Measurements from ENCODE around the gene PPIL1.

- TF ChIP-seq EZH2 (optimal IDR thresholded peaks at IDR 0.05; ENCODE audit: low read depth, low read length), result no peak
- no peak for TF ChIP-seq CTCF (IDR thresholded peaks at IDR 0.05; ENCODE audit: low read length)
These were observed 61.1 kb downstream of the PPIL1 start for GRCh38 chr6:36813526-36813925.

Data from MM.1S (cell line).